ENCODE data around the gene SERINC5. TPM values are rescaled to one million over a fixed set of nuclear protein-coding genes. Genes with fewer than 3 reads are reported as not detected.

SERINC5 gene
- total RNA-seq, 2 experiments from 2014 or later = 115 to 123 TPM

- Mint-ChIP-seq H3K27ac (peak overlapping the region; percentile 80), H3K4me1 (ENCODE audit: low read depth) (peaks cover 96% of the 10 kb centered on the region), H3K27me3 (no peaks in the 10 kb centered on the region), H3K9me3 (peaks cover 2% of the 10 kb centered on the region), H3K36me3 (ENCODE audit: low read depth) (peaks cover 64% of the 10 kb centered on the region), H3K4me3 (peak overlapping the region; percentile 60)
- H3K36me3 ChIP-seq (ENCODE audit: insufficient read depth, low read length) = peaks cover 14% of the 10 kb centered on the region
- H3K4me3 ChIP-seq (ENCODE audit: low read length) = no peak overlapping the region
- no peaks in the 10 kb centered on the region for H3K9me3 ChIP-seq (ENCODE audit: control insufficient read depth in 1 of 2, insufficient read depth in 1 of 2, low read length in 2 of 2)
- peaks cover 82% of the 10 kb centered on the region for H3K4me1 ChIP-seq (ENCODE audit: insufficient read depth, low read length)
- ATAC-seq (ENCODE audit: poor library complexity) (peak; percentile 30), DNase-seq (no peak)
- no peak for TF ChIP-seq CTCF (IDR thresholded peaks at IDR 0.05)
- ChIA-PET CTCF (interaction anchor here (1.1 to 1.6 kb wide), 4 partner anchors 9 to 129 kb away, joined by 3 to 5 read pairs (median 3); no protein-coding TSS in a partner anchor), POLR2A (interaction anchor here (0.8 to 1.9 kb wide), 5 partner anchors 18 to 44 kb away, joined by 3 to 8 read pairs (median 3); partner anchors contain the start of gene SERINC5)
- H3K27me3 ChIP-seq (ENCODE audit: control insufficient read depth in 1 of 2, insufficient read depth in 2 of 2, low read length in 2 of 2) = no peaks in the 10 kb centered on the region
- H3K27ac ChIP-seq (ENCODE audit: low read depth in 1 of 2, low read length in 2 of 2) = peak overlapping the region; percentile 15 to 23
- intact Hi-C loops (cut with DNase I, micrococcal nuclease) = loop anchor here in 1 of 2 experiments (5.0 kb wide), 1 partner anchor 40 kb away; no protein-coding TSS in a partner anchor
Measured at GRCh38 chr5:80212171-80212667, 43.6 kb downstream of the SERINC5 start.

GRCh38 chr5:80211327-80211726, 44.5 kb downstream of the SERINC5 start:
- DNase-seq (no peak), ATAC-seq (ENCODE audit: poor library complexity) (peak; percentile 26)
- Histone ChIP-seq H3K27ac (ENCODE audit: low read depth in 1 of 2, low read length in 2 of 2) (peak overlapping the region in 1 of 2 donors; percentile 15), H3K27me3 (ENCODE audit: control insufficient read depth in 1 of 2, insufficient read depth in 2 of 2, low read length in 2 of 2) (no peaks in the 10 kb centered on the region), H3K36me3 (ENCODE audit: insufficient read depth, low read length) (peaks cover 14% of the 10 kb centered on the region), H3K9me3 (ENCODE audit: control insufficient read depth in 1 of 2, insufficient read depth in 1 of 2, low read length in 2 of 2) (no peaks in the 10 kb centered on the region), H3K4me1 (ENCODE audit: insufficient read depth, low read length) (peaks cover 83% of the 10 kb centered on the region), H3K4me3 (ENCODE audit: low read length) (no peak overlapping the region)
- H3K9me3 Mint-ChIP-seq = peaks cover 2% of the 10 kb centered on the region
- ChIA-PET CTCF (interaction anchor here (1.4 to 1.6 kb wide), 3 partner anchors 8 to 128 kb away, joined by 3 to 5 read pairs (median 3); no protein-coding TSS in a partner anchor), POLR2A (interaction anchor here (0.9 to 1.9 kb wide), 4 partner anchors 17 to 45 kb away, joined by 3 to 8 read pairs (median 4); partner anchors contain the start of gene SERINC5)
- no peaks in the 10 kb centered on the region for H3K27me3 Mint-ChIP-seq
- peak overlapping the region; percentile 80 for H3K27ac Mint-ChIP-seq
- TF ChIP-seq CTCF (IDR thresholded peaks at IDR 0.05) = no peak
- H3K36me3 Mint-ChIP-seq (ENCODE audit: low read depth) = peaks cover 63% of the 10 kb centered on the region
- peak overlapping the region; percentile 63 for H3K4me3 Mint-ChIP-seq
- intact Hi-C loops (cut with DNase I, micrococcal nuclease) = loop anchor here (2.0 to 5.0 kb wide), 2 partner anchors 15 to 41 kb away; no protein-coding TSS in a partner anchor
- peaks cover 98% of the 10 kb centered on the region for H3K4me1 Mint-ChIP-seq (ENCODE audit: low read depth)

GRCh38 chr5:80210014-80210413, 45.8 kb downstream of the SERINC5 start:
- ATAC-seq (ENCODE audit: poor library complexity) (no peak), DNase-seq (no peak)
- peaks cover 57% of the 10 kb centered on the region for H3K36me3 Mint-ChIP-seq (ENCODE audit: low read depth)
- H3K9me3 ChIP-seq (ENCODE audit: control insufficient read depth in 1 of 2, insufficient read depth in 1 of 2, low read length in 2 of 2) = no peaks in the 10 kb centered on the region
- peaks cover 98% of the 10 kb centered on the region for H3K4me1 Mint-ChIP-seq (ENCODE audit: low read depth)
- peaks cover 82% of the 10 kb centered on the region for H3K4me1 ChIP-seq (ENCODE audit: insufficient read depth, low read length)
- CTCF ChIA-PET = interaction anchor here (1.4 kb wide), 1 partner anchor 18 kb away, joined by 3 read pairs; no protein-coding TSS in a partner anchor
- H3K4me3 ChIP-seq (ENCODE audit: low read length) = no peak overlapping the region
- no peak for TF ChIP-seq CTCF (IDR thresholded peaks at IDR 0.05)
- H3K9me3 Mint-ChIP-seq = no peaks in the 10 kb centered on the region
- peak overlapping the region in 1 of 2 donors; percentile 21 for H3K27ac ChIP-seq (ENCODE audit: low read depth in 1 of 2, low read length in 2 of 2)
- POLR2A ChIA-PET = interaction anchor here (0.6 to 1.3 kb wide), 7 partner anchors 9 to 92 kb away, joined by 3 to 8 read pairs (median 3); no protein-coding TSS in a partner anchor
- H3K27me3 ChIP-seq (ENCODE audit: control insufficient read depth in 1 of 2, insufficient read depth in 2 of 2, low read length in 2 of 2) = no peaks in the 10 kb centered on the region
- peak overlapping the region; percentile 80 for H3K27ac Mint-ChIP-seq
- H3K36me3 ChIP-seq (ENCODE audit: insufficient read depth, low read length) = peaks cover 14% of the 10 kb centered on the region
- H3K4me3 Mint-ChIP-seq = peak overlapping the region; percentile 58
- intact Hi-C loops (cut with DNase I, micrococcal nuclease) = loop anchor here (2.0 to 5.0 kb wide), 2 partner anchors 17 to 42 kb away; no protein-coding TSS in a partner anchor
- H3K27me3 Mint-ChIP-seq = no peaks in the 10 kb centered on the region

Data from CD4-positive, alpha-beta T cell (primary cell).